GM21619 (cell line): ENCODE results near the gene SLC6A15.

Source experiments
- ATAC-seq: cut with Tn5 transposase; IDR thresholded peaks from one replicate; pipeline ENCODE4 v1.9.1; 2021; ENCODE audit not compliant: unreplicated experiment

SLC6A15 gene

GRCh38 chr12:84912198-84913128 is at the start of gene SLC6A15:
TSS of gene SLC6A15 (minus strand) at chr12:84912799. CDS start at chr12:84892120, 20,679 bp downstream.
- ATAC-seq = no peak

DNA sequence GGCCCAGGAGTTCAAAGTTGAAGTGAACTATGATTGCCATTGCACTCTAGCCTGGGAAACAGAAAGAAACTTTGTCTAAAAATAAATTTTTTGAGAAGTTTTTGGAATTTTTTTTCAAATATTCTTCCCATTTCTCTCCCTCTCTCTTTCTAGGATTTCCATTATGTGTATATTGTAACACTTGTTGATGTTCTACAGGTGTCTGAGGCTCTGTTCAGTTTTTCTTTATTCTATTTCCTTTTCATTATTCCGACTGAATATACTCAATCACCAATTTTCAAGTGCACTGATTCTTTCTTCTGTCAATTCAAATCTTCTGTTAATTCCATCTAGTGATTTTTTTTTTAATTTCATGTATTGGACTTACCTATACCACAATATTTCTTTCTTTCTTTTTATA is 48.3 kb upstream of the SLC6A15 start:
- no peak for ATAC-seq

DNA sequence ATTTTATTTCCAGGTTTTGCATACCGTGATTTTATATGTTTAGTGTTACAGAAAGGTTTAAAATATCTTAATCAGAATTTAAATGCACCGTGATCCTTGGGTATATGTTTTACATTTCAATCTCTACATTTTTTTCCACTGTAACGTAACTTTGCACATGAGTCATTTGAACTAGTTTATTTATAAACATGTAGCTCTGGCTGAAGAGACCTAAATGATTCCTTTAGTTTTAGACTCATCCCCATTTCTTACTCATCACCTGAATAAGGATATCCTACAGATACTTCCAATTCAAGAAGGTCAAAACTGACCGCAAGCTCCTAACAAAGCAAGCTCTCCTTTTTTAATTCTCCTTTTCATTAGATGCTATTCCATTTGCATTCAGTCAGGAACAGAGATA is 42.7 kb upstream of the SLC6A15 start:
- ATAC-seq = no peak

- no peak for ATAC-seq
Observed at GRCh38 chr12:84954415-84954814, 41.8 kb upstream of the SLC6A15 start.

DNA sequence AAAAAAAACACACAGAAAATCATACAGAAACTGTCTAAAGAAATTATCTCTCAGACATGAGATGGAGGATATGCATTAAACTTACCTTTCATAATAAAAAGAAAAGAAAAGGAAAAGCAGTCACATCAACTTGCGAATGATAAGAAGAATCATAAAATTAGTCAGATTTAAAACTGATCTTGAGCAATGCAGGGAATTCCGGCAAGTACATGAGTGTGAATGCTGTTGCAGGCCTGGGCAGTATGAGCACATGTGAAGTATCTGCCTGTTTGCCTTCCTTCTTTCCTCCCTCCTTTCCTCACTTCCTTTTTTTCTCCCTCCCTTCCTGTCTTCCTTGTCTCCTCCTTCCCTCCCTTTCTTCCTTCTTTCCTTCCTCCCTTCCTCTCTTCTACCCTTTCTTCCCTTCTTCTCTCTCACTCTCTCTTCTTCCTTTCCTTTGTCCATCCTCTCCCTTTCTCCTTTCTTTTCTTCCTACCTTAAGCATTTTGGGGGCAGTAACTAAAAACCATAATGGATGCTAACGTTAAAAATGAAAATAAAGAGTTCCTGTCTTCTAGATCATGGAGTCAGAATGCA is 38.5 kb upstream of the SLC6A15 start:
- ATAC-seq = no peak

- ATAC-seq = no peak
Observed at GRCh38 chr12:84946753-84947152, 34.2 kb upstream of the SLC6A15 start.

GRCh38 chr12:84937415-84937814 is 24.8 kb upstream of the SLC6A15 start:
- no peak for ATAC-seq

- ATAC-seq = no peak
Observed at GRCh38 chr12:84929501-84929900, 16.9 kb upstream of the SLC6A15 start.

- no peak for ATAC-seq
Observed at GRCh38 chr12:84924981-84925380, 12.4 kb upstream of the SLC6A15 start.

- ATAC-seq = no peak
Observed at GRCh38 chr12:84922693-84923092, 10.1 kb upstream of the SLC6A15 start.

DNA sequence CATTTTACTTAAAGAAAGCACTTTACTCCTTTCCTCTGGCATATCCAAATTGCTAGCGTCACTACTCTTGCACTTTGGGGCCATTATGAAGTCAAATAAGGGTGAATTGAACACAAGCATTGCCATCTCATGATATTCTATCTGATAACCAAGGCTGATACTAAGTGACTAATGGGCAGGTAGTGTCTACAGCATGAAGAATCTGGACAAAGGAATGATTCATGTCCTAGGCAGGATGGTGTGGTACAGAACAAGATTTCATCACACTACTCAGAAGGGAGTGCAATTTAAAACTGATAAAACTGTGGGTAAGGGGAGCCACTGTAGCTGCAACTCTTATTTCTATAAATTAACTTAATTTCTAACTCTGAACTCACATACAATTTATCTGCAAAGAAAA is 7.7 kb upstream of the SLC6A15 start:
- no peak for ATAC-seq

DNA sequence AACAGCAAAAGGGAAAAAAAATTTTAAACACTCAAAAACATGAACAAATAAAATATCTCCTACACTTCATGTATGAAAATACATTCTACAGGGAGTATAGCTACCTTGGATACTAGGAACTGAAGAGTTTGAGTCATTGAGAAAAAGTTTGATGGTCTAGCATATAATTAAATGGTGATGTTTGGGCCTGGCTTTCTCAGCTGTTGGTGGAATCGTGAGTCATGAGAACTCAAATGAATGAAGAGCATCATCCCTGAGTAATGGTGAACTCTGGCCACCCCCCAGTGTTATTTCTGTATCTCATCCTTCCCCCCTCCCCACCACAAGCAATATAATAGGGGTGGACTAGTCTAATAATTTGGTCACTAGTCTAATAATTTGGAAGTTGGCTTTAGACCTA is 6.7 kb upstream of the SLC6A15 start:
- ATAC-seq = no peak

- no peak for ATAC-seq
Observed at GRCh38 chr12:84913129-84913515, 523 bp upstream of the SLC6A15 start.

GRCh38 chr12:84911271-84912197 is 1.1 kb downstream of the SLC6A15 start:
- no peak for ATAC-seq

- no peak for ATAC-seq
Observed at GRCh38 chr12:84910549-84911241, 1.9 kb downstream of the SLC6A15 start.

GRCh38 chr12:84904051-84904450 is 8.5 kb downstream of the SLC6A15 start:
- ATAC-seq = no peak

DNA sequence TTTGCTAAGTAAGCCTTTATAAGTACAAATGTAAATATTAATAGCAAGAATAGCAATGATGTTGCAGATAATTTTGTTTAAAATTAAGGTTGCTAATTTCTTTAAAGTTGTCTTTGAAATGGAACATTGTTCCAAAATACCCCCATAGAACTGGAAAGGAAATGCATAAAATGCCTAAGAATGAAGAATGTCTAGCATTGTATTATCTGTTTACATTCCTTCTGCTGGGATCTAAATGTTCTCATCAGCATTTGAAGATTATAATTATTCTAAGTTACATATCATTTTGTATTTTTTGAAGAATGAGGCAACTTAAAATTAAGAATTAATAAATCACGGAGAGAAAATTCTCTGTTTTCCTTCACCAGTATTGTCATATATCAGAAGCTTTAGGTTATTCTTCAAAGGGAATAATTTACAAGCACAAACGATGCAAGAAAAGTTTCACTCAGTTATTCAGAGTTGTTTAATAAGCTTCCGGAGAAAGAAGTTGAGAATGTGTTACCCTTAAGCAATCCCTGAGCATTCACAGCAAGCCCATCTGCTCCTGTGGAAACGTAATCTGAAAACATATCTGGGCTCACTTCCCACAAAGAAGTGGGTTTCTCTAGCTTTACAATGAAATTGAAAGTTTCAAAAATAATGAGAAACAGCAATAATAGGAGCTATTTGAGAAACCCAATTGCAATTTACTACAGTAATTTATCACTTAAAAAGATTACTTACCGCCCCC is 21.3 kb downstream of the SLC6A15 start:
- no peak for ATAC-seq

GRCh38 chr12:84889818-84890217 is 22.8 kb downstream of the SLC6A15 start:
- ATAC-seq = no peak

GRCh38 chr12:84888861-84889260 is 23.7 kb downstream of the SLC6A15 start:
- ATAC-seq = no peak

DNA sequence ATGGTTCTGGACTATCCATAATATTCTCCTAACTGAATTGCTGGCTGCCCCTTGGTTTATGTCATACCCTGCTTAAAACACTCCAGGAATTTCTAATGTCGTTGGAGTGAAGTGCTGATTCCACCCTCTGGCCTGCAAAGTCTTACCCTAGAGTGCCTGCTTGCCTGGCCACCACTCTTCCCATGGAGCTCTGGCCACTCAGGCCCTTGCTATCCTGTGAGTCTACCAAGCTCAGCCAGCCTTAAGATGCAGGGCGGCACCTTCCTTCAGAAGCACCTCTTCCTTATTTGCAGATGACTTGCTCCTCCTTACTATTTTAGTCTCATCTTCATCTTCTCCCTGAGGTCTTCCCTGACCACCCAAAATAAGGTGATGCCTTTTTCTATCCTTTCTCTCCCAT is 35.3 kb downstream of the SLC6A15 start:
- no peak for ATAC-seq
